Measurements from ENCODE around the gene TTC33. TPM values are rescaled to one million over a fixed set of nuclear protein-coding genes. Genes with fewer than 3 reads are reported as not detected.

Gene TTC33
- total RNA-seq, 1 donor = 18.6 TPM

- H3K4me3 ChIP-seq (ENCODE audit: low read depth, low read length) = no peak overlapping the region
- TF ChIP-seq, protein P1, sequence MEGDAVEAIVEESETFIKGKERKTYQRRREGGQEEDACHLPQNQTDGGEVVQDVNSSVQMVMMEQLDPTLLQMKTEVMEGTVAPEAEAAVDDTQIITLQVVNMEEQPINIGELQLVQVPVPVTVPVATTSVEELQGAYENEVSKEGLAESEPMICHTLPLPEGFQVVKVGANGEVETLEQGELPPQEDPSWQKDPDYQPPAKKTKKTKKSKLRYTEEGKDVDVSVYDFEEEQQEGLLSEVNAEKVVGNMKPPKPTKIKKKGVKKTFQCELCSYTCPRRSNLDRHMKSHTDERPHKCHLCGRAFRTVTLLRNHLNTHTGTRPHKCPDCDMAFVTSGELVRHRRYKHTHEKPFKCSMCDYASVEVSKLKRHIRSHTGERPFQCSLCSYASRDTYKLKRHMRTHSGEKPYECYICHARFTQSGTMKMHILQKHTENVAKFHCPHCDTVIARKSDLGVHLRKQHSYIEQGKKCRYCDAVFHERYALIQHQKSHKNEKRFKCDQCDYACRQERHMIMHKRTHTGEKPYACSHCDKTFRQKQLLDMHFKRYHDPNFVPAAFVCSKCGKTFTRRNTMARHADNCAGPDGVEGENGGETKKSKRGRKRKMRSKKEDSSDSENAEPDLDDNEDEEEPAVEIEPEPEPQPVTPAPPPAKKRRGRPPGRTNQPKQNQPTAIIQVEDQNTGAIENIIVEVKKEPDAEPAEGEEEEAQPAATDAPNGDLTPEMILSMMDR (IDR thresholded peaks at IDR 0.05; ENCODE audit: insufficient read depth, low read depth, low read length) = no peak
- no peak for DNase-seq (ENCODE audit: low read depth)
These were observed 29.2 kb upstream of the TTC33 start for GRCh38 chr5:40784916-40785315.

GRCh38 chr5:40784027-40784653 is 28.4 kb upstream of the TTC33 start:
- H3K4me3 ChIP-seq (ENCODE audit: low read depth, low read length) = no peak overlapping the region
- TF ChIP-seq, protein P1 (IDR thresholded peaks at IDR 0.05; ENCODE audit: insufficient read depth, low read depth, low read length) = no peak
- no peak for DNase-seq (ENCODE audit: low read depth)

DNA sequence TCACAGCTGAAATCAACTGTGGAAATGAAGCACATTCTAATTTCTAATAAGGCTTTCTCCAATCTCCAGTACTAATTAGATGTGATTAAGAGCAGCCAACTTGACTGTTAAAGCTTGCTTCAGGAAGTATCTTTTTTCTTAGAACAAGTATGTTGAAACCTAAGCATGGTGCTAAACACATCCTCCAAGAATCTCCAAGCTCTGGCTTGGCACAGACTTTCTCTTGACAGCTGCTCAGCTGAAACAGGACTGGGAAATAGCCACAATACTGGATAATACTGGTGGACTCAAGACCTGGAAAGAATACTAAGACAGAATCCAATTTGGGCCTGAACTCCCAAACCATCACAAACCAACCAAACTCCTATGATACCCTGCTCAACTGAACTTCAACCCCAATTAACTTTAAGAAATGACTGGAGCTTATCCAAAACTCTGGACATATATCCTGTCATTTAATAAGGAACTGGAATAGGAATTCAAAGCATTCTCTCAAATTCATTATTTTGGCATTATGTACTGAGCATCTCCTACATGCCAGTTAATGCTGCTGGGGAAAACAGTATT is 26.2 kb upstream of the TTC33 start:
- TF ChIP-seq, protein P1 (IDR thresholded peaks at IDR 0.05; ENCODE audit: insufficient read depth, low read depth, low read length) = no peak
- no peak overlapping the region for H3K4me3 ChIP-seq (ENCODE audit: low read depth, low read length)
- DNase-seq (ENCODE audit: low read depth) = peak; percentile 69

GRCh38 chr5:40780858-40781257 is 25.1 kb upstream of the TTC33 start:
- TF ChIP-seq, protein P1 (IDR thresholded peaks at IDR 0.05; ENCODE audit: insufficient read depth, low read depth, low read length) = no peak
- H3K4me3 ChIP-seq (ENCODE audit: low read depth, low read length) = no peak overlapping the region
- DNase-seq (ENCODE audit: low read depth) = no peak

- DNase-seq (ENCODE audit: low read depth) = no peak
- TF ChIP-seq, protein P1 (IDR thresholded peaks at IDR 0.05; ENCODE audit: insufficient read depth, low read depth, low read length) = no peak
- H3K4me3 ChIP-seq (ENCODE audit: low read depth, low read length) = no peak overlapping the region
These were observed 24.4 kb upstream of the TTC33 start for GRCh38 chr5:40780199-40780598.

- no peak overlapping the region for H3K4me3 ChIP-seq (ENCODE audit: low read depth, low read length)
- TF ChIP-seq, protein P1 (IDR thresholded peaks at IDR 0.05; ENCODE audit: insufficient read depth, low read depth, low read length) = no peak
- DNase-seq (ENCODE audit: low read depth) = no peak
These were observed 23.8 kb upstream of the TTC33 start for GRCh38 chr5:40779561-40779960.

DNA sequence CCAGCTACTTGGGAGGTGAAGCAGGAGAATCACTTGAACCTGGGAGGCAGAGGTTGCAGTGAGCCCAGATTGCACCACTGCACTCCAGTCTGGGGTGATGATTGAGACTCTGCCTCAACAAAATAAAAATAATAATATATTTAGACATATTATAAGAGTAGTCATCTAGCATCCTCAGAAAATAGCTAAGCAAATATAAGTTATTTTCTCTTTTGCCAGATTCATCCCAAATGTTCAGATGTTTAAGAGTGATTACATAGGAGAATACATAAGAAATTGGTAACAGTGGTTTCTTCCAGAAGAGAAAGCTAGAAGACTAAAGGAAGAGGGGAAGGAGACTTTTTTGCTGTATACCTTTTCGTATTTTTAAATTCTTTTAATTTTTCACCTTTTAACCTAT is 22.4 kb upstream of the TTC33 start:
- no peak for DNase-seq (ENCODE audit: low read depth)
- H3K4me3 ChIP-seq (ENCODE audit: low read depth, low read length) = no peak overlapping the region
- TF ChIP-seq, protein P1 (IDR thresholded peaks at IDR 0.05; ENCODE audit: insufficient read depth, low read depth, low read length) = no peak

Data from fibroblast of villous mesenchyme (primary cell).